T-helper 17 cell (primary cell): ENCODE data around the gene ITPRID2. TPM values are rescaled to one million over a fixed set of nuclear protein-coding genes. Genes with fewer than 3 reads are reported as not detected.

Experiments used
- ATAC-seq: fragments of 150-1000 bp; cut with Tn5 transposase; 2 replicates; pipeline ENCODE4 v1.10.0; 2021; ENCODE audit warnings: mild to moderate bottlenecking, moderate library complexity
- DNase-seq, 3 donors: peaks; one replicate each; pipeline versions ENCODE4 v3.0.0 to v3.0.0-alpha.2; 2020 to 2021
- H3K9me3 ChIP-seq: one replicate; pipeline ENCODE4 v1.7.0; 2013; ENCODE audit warnings: low read length, mild to moderate bottlenecking; ENCODE audit not compliant: control insufficient read depth, poor library complexity, severe bottlenecking
- H3K27ac Mint-ChIP-seq: one replicate; pipeline ENCODE4 v1.8.0; 2022; ENCODE audit warnings: mild to moderate bottlenecking, moderate library complexity, mixed read lengths
- H3K27me3 Mint-ChIP-seq: one replicate; pipeline ENCODE4 v1.8.0; 2022; ENCODE audit warnings: mixed read lengths
- H3K36me3 Mint-ChIP-seq: one replicate; pipeline ENCODE4 v1.8.0; 2022; ENCODE audit warnings: low read depth, mixed read lengths
- H3K4me1 Mint-ChIP-seq: one replicate; pipeline ENCODE4 v1.8.0; 2022; ENCODE audit warnings: mild to moderate bottlenecking, mixed read lengths
- H3K4me3 Mint-ChIP-seq: one replicate; pipeline ENCODE4 v1.8.0; 2022; ENCODE audit warnings: mild to moderate bottlenecking, moderate library complexity, mixed read lengths
- total RNA-seq, 4 donors: library from RNA in 2 of 4; stranded (reverse) in 2 of 4; gene quantifications; one replicate each; pipeline ENCODE4 v1.2.3 and lab custom pipeline; 2022 to 2026

The ITPRID2 gene
- total RNA-seq, 2 donors from 2014 or later = 32.9 to 77.1 TPM

GRCh38 chr2:181889776-181890175, 1.8 kb upstream of the ITPRID2 start:
- Mint-ChIP-seq H3K36me3 (no peaks in the 10 kb centered on the region), H3K27me3 (peaks cover 44% of the 10 kb centered on the region), H3K4me3 (no peak overlapping the region), H3K4me1 (peaks cover 18% of the 10 kb centered on the region), H3K27ac (no peak overlapping the region)
- no peak for DNase-seq
- no peaks in the 10 kb centered on the region for H3K9me3 ChIP-seq
- no peak for ATAC-seq

- Mint-ChIP-seq H3K27ac (no peak overlapping the region), H3K4me1 (peaks cover 18% of the 10 kb centered on the region), H3K36me3 (no peaks in the 10 kb centered on the region), H3K4me3 (peak overlapping the region; percentile 55), H3K27me3 (peaks cover 44% of the 10 kb centered on the region)
- no peaks in the 10 kb centered on the region for H3K9me3 ChIP-seq
- ATAC-seq (no peak), DNase-seq (no peak)
Observed at GRCh38 chr2:181890271-181890670, 1.3 kb upstream of the ITPRID2 start.

GRCh38 chr2:181891966-181892798, 652 bp downstream of the ITPRID2 start:
- peak; percentile 72 for ATAC-seq
- H3K4me3 Mint-ChIP-seq = peak overlapping the region; percentile 97
- peaks cover 2% of the 10 kb centered on the region for H3K36me3 Mint-ChIP-seq
- peaks cover 31% of the 10 kb centered on the region for H3K27me3 Mint-ChIP-seq
- H3K4me1 Mint-ChIP-seq = peaks cover 21% of the 10 kb centered on the region
- peak overlapping the region; percentile 41 for H3K27ac Mint-ChIP-seq
- DNase-seq = peak; percentile 24 to 29 (median 28)
- no peaks in the 10 kb centered on the region for H3K9me3 ChIP-seq

DNA sequence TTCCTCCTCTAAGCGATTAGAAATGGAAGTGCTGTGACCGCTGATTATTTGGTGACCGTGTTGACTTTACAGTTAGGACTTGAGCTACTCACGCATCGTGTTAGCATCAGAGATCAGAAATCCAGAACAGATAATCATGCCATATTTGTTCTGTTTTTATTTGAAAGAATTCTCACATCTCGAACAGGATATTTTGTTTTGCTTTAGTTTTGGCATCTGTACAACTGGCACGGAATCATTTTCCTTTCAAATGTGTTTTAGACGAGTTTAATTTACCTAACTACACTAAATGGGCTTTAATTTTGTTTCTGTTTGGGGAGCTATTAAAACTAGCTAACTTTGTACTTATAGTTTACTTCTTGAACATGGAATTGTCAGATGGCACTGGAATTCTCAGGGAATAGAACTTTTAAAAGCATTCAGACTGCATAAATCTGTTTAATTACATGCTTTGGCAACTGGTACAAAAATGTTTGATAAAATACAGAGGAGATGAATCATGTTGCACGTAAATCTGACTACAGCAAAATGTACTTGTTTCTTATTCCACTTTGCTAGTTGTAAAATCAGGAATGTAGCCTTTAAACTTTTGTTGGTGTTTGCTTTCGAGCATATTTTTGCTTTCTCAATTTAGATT, 1.4 kb downstream of the ITPRID2 start:
- peaks cover 2% of the 10 kb centered on the region for H3K36me3 Mint-ChIP-seq
- no peak for DNase-seq

DNA sequence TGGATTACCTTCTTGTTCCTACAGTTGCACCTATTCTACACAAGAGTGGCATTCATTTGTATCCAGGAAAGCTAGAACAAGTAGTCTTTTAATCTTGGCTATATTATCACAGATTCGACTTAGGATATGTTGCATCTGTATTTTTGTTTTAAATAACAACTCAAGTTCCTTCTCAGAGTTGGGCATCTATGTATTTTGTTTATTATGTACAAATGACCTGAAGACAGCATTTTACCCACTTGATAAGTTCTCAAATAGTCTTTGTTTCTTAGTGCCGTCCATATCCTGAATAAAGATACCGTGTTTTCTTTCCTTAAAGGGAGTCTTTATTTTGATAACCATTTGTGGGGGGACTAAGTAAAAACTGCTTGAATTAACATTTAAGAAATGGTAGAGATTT, 2.9 kb downstream of the ITPRID2 start:
- ATAC-seq = no peak
- H3K4me1 Mint-ChIP-seq = peaks cover 23% of the 10 kb centered on the region
- no peak for DNase-seq
- H3K27me3 Mint-ChIP-seq = peaks cover 16% of the 10 kb centered on the region
- no peaks in the 10 kb centered on the region for H3K9me3 ChIP-seq
- no peak overlapping the region for H3K4me3 Mint-ChIP-seq
- peaks cover 5% of the 10 kb centered on the region for H3K36me3 Mint-ChIP-seq
- H3K27ac Mint-ChIP-seq = no peak overlapping the region

More for the DNA sequence above, 1.4 kb downstream of the ITPRID2 start:
- ATAC-seq = no peak
- peaks cover 29% of the 10 kb centered on the region for H3K27me3 Mint-ChIP-seq
- H3K4me3 Mint-ChIP-seq = peak overlapping the region; percentile 97
- H3K27ac Mint-ChIP-seq = peak overlapping the region; percentile 41
- peaks cover 21% of the 10 kb centered on the region for H3K4me1 Mint-ChIP-seq
- H3K9me3 ChIP-seq = no peaks in the 10 kb centered on the region

DNA sequence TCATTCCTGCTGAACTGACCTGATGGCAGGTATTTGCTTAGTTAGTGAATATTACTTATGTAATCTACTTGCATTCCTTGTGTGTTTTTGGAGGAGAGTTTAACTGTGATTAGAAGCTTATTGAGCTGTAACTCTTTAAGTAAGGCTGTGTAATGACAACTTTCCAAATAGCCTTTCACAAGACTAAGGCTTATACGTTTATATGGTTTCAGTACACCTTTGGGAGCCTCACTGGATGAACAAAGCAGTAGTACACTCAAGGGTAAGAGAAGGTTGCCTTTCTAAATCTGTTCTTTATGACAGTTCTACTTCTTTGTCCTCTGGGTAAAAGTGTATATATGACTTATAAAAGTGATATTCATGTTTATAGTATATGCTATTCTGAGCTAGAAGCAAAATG, 4.3 kb downstream of the ITPRID2 start:
- H3K36me3 Mint-ChIP-seq = peaks cover 7% of the 10 kb centered on the region
- DNase-seq (no peak), ATAC-seq (no peak)
- no peak overlapping the region for H3K4me3 Mint-ChIP-seq
- H3K4me1 Mint-ChIP-seq = peaks cover 30% of the 10 kb centered on the region
- H3K27ac Mint-ChIP-seq = no peak overlapping the region
- peaks cover 3% of the 10 kb centered on the region for H3K27me3 Mint-ChIP-seq
- no peaks in the 10 kb centered on the region for H3K9me3 ChIP-seq

GRCh38 chr2:181896286-181896685, 4.8 kb downstream of the ITPRID2 start:
- DNase-seq (no peak), ATAC-seq (no peak)
- no peak overlapping the region for H3K4me3 Mint-ChIP-seq
- H3K4me1 Mint-ChIP-seq = peaks cover 26% of the 10 kb centered on the region
- H3K36me3 Mint-ChIP-seq = peaks cover 7% of the 10 kb centered on the region
- H3K27me3 Mint-ChIP-seq = no peaks in the 10 kb centered on the region
- H3K27ac Mint-ChIP-seq = no peak overlapping the region
- H3K9me3 ChIP-seq = no peaks in the 10 kb centered on the region

- Mint-ChIP-seq H3K36me3 (peaks cover 15% of the 10 kb centered on the region), H3K4me1 (peaks cover 14% of the 10 kb centered on the region), H3K27me3 (no peaks in the 10 kb centered on the region), H3K27ac (no peak overlapping the region), H3K4me3 (no peak overlapping the region)
- DNase-seq (no peak), ATAC-seq (no peak)
- no peaks in the 10 kb centered on the region for H3K9me3 ChIP-seq
Observed at GRCh38 chr2:181900007-181900651, 8.6 kb downstream of the ITPRID2 start.

DNA sequence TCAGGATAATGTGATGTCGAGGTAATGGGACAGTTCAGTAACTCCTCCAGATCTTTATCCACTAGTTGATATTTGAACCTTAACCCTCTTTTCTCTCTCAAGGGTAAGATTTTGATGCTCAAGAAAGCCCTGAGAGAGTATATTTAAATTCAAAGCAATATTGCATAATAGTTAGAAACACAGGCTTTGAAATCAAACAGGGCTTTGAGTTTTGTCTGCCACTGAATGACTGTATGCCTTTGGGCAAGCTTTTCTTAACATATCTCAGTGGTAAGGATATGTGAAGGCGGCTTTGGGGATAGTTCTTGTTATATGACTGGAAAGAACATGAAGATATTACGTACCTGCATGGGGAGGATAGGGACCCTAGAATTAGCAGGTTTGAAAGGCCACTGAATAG, 11.1 kb downstream of the ITPRID2 start:
- H3K4me1 Mint-ChIP-seq = peaks cover 11% of the 10 kb centered on the region
- no peaks in the 10 kb centered on the region for H3K9me3 ChIP-seq
- H3K27ac Mint-ChIP-seq = no peak overlapping the region
- H3K4me3 Mint-ChIP-seq = no peak overlapping the region
- H3K27me3 Mint-ChIP-seq = no peaks in the 10 kb centered on the region
- ATAC-seq = no peak
- peaks cover 13% of the 10 kb centered on the region for H3K36me3 Mint-ChIP-seq
- no peak for DNase-seq

DNA sequence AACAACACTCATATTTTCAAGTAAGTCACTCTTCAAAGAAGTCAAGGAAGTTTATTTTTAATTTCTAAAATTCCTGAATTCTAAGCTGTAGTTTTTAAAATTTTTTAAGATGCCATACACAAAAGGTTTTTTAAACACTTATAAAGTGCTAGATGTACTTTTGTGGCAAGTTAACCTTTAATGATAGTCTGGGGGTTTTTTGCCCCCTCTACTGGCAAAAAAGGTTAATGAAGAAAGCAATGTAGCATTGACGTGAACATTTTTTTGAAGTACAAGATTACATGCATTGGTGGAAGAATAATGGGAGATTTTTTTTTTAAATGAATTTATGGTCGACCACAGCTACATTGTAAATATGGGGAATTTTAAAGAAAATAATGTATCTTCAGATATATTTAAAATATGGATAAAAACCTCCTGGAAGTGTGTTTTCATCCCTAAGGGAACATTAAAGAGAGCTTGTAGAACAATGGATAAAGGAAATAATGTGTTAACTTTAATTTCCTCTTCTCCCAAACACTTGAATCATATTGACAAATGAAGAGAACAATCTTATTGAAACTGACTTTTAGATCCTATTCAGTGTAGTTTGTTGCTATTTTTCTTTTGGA, 12.6 kb downstream of the ITPRID2 start:
- Mint-ChIP-seq H3K27me3 (no peaks in the 10 kb centered on the region), H3K4me3 (no peak overlapping the region), H3K4me1 (peaks cover 9% of the 10 kb centered on the region), H3K27ac (no peak overlapping the region), H3K36me3 (peaks cover 11% of the 10 kb centered on the region)
- ATAC-seq = peak; percentile 54
- H3K9me3 ChIP-seq = no peaks in the 10 kb centered on the region
- DNase-seq = no peak

DNA sequence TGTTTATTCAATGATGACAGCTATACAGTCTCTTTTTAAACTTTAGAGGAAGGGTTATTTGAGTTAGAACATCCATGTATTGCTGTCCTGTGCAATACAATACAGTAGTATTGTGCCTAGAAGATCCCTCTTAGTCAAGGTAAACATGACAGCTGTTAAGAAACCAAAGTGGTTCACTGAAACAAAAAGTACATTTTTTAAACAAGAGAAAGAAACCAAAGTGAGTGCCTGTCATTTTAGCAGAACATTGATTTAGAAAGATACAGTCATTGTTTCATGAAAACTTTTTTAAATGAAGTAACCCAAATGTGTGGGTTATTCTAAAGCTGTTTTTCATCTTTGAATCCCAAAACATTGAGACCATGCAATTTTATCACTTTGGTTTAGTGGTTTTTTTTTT, 15.5 kb downstream of the ITPRID2 start:
- no peak for ATAC-seq
- Mint-ChIP-seq H3K4me1 (peaks cover 5% of the 10 kb centered on the region), H3K36me3 (peaks cover 6% of the 10 kb centered on the region), H3K27me3 (no peaks in the 10 kb centered on the region), H3K4me3 (no peak overlapping the region), H3K27ac (no peak overlapping the region)
- DNase-seq = no peak
- H3K9me3 ChIP-seq = no peaks in the 10 kb centered on the region

DNA sequence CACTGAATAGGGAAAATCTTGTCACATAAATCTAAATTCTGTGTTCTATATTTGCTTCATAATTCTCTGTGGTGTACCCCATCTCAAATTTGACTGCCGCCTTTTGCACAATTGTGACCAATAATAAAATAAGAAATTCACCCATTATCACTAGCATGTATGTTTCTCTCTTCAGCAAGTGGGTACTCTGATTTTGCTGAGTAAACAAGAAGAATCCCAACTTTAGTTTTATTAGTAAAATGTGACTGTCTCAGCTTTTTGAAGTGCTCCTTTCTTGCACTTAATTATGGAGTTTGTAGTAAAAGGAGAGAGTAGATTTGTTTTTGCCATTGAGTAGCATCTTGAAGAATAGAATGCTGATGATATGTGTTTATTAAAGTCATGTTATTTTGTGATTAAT, 16.1 kb downstream of the ITPRID2 start:
- H3K27me3 Mint-ChIP-seq = no peaks in the 10 kb centered on the region
- H3K36me3 Mint-ChIP-seq = peaks cover 4% of the 10 kb centered on the region
- DNase-seq (no peak), ATAC-seq (no peak)
- no peaks in the 10 kb centered on the region for H3K9me3 ChIP-seq
- H3K27ac Mint-ChIP-seq = no peak overlapping the region
- no peak overlapping the region for H3K4me3 Mint-ChIP-seq
- peaks cover 5% of the 10 kb centered on the region for H3K4me1 Mint-ChIP-seq
